ENCODE measurements around the gene ZNF586. TPM values are rescaled to one million over a fixed set of nuclear protein-coding genes. Genes with fewer than 3 reads are reported as not detected.

Gene ZNF586
- total RNA-seq, 2 experiments from 2014 or later, result 14.5 to 14.9 TPM

Other genes starting within 250 kb of the ZNF586 start
- gene ZNF549, start 242.3 kb upstream of the ZNF586 start, total RNA-seq, result 1 to 10 TPM; 1.8 TPM
- gene ZNF550, start 209.8 kb upstream of the ZNF586 start, total RNA-seq, result 1 to 10 TPM; 6.6 to 9.3 TPM
- 1 to 10 TPM; 1.5 to 2.0 TPM for gene ZNF416, start 190.8 kb upstream of the ZNF586 start, total RNA-seq
- 1 to 10 TPM; 3.3 to 3.6 TPM for gene ZIK1, start 185.5 kb upstream of the ZNF586 start, total RNA-seq
- 1 to 10 TPM; 4.0 to 4.4 TPM for gene ZNF530, start 169.8 kb upstream of the ZNF586 start, total RNA-seq
- 1 to 10 TPM; 6.9 to 7.0 TPM for gene ZNF134, start 155.4 kb upstream of the ZNF586 start, total RNA-seq
- gene ZNF211, start 136.5 kb upstream of the ZNF586 start, total RNA-seq, result 1 to 10 TPM; 5.2 to 5.7 TPM
- not detected for gene ZSCAN4, start 100.7 kb upstream of the ZNF586 start, total RNA-seq
- gene ZNF551, start 87.7 kb upstream of the ZNF586 start, total RNA-seq, result 1 to 10 TPM; 4.7 to 6.0 TPM
- under 1 TPM; 0.64 to 0.69 TPM for gene ZNF154, start 60.5 kb upstream of the ZNF586 start, total RNA-seq
- 1 to 10 TPM; 7.1 to 7.2 TPM for gene ZNF671, start 42.1 kb upstream of the ZNF586 start, total RNA-seq
- 10 to 100 TPM in 1 of 2 experiments, 1 to 10 TPM in 1; 9.4 to 10.3 TPM for gene ZNF776, start 22.9 kb upstream of the ZNF586 start, total RNA-seq
- gene ZNF552, start 45.2 kb downstream of the ZNF586 start, total RNA-seq, result 1 to 10 TPM; 3.9 to 4.4 TPM
- 1 to 10 TPM; 8.7 to 9.2 TPM for gene ZNF587B, start 60.6 kb downstream of the ZNF586 start, total RNA-seq
- gene ZNF587, start 80.2 kb downstream of the ZNF586 start, total RNA-seq, result 10 to 100 TPM; 17.5 to 20.2 TPM
- 10 to 100 TPM; 12.7 to 13.3 TPM for gene ZNF814, start 119.4 kb downstream of the ZNF586 start, total RNA-seq
- gene ZNF417, start 146.9 kb downstream of the ZNF586 start, total RNA-seq, result 1 to 10 TPM; 7.8 to 8.3 TPM
- gene ZNF418, start 165.7 kb downstream of the ZNF586 start, total RNA-seq, result 1 to 10 TPM; 2.9 to 3.6 TPM
- 1 to 10 TPM; 4.4 to 4.7 TPM for gene ZNF256, start 178.0 kb downstream of the ZNF586 start, total RNA-seq
- under 1 TPM in 1 of 2 experiments, not detected in 1; 0.31 TPM for gene C19orf18, start 204.9 kb downstream of the ZNF586 start, total RNA-seq
- gene ZNF606, start 233.1 kb downstream of the ZNF586 start, total RNA-seq, result 1 to 10 TPM; 4.5 to 4.7 TPM

All from activated naive CD4-positive, alpha-beta T cell treated with anti-CD3 and anti-CD28 coated beads for 36 hours (primary cell).